ENCODE measurements around the gene SH2D3C.
A peak's percentile ranks its signal among the peaks of the same experiment; 100 is the strongest.

Gene SH2D3C

DNA sequence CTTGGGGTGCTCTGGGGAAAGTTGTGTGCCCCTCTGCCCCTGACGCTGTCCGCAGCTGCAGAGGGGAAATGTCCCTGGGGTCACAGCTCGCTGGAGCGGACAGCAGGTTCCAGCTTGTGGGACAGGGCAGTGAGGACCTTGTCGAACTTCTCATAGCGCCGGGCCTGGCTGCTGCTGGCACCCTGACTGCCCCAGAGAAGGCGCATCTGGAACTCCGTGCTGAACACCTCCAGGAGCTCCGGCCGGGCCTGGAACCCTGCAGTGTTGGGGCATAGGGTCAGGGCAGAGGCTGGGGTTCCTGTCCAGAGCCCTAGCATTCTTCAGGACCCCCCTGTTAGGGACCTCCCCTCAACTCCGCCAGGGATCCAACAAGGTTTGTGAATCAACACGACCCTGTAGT is 39.8 kb downstream of the SH2D3C start:
- peaks cover 5% of the 10 kb centered on the region; the same call in 1 of the 2 replicates for H3K36me3 ChIP-seq (ENCODE audit: control insufficient read depth, low read length)
- no peak overlapping the region for H3K4me2 ChIP-seq (ENCODE audit: low read length)
- no peaks in the 10 kb centered on the region for H3K9me2 ChIP-seq (replicated peaks; ENCODE audit: control insufficient read depth, low read length)
- no peak overlapping the region for H3K4me3 ChIP-seq (ENCODE audit: low read length)
- no peak for TF ChIP-seq EZH2phosphoT487 (IDR thresholded peaks at IDR 0.05; ENCODE audit: borderline replicate concordance, low read length)
- TF ChIP-seq, protein P1, sequence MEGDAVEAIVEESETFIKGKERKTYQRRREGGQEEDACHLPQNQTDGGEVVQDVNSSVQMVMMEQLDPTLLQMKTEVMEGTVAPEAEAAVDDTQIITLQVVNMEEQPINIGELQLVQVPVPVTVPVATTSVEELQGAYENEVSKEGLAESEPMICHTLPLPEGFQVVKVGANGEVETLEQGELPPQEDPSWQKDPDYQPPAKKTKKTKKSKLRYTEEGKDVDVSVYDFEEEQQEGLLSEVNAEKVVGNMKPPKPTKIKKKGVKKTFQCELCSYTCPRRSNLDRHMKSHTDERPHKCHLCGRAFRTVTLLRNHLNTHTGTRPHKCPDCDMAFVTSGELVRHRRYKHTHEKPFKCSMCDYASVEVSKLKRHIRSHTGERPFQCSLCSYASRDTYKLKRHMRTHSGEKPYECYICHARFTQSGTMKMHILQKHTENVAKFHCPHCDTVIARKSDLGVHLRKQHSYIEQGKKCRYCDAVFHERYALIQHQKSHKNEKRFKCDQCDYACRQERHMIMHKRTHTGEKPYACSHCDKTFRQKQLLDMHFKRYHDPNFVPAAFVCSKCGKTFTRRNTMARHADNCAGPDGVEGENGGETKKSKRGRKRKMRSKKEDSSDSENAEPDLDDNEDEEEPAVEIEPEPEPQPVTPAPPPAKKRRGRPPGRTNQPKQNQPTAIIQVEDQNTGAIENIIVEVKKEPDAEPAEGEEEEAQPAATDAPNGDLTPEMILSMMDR (IDR thresholded peaks at IDR 0.05; ENCODE audit: low read depth, low read length, poor library complexity, severe bottlenecking): no peak
- H3K27ac ChIP-seq (ENCODE audit: low read depth, low read length): no peak overlapping the region
- H3K9me3 ChIP-seq (ENCODE audit: control insufficient read depth, insufficient read depth, low read length): no peaks in the 10 kb centered on the region
- H4K20me1 ChIP-seq (ENCODE audit: control insufficient read depth, insufficient read depth, low read depth, low read length): no peaks in the 10 kb centered on the region
- H3F3A ChIP-seq (ENCODE audit: control insufficient read depth, insufficient read depth): no peaks in the 10 kb centered on the region; the same call in 1 of the 2 replicates
- no peaks in the 10 kb centered on the region for H3K79me2 ChIP-seq (ENCODE audit: control insufficient read depth, low read length)
- H3K4me1 ChIP-seq (ENCODE audit: control insufficient read depth, low read length): peaks cover 15% of the 10 kb centered on the region
- no peaks in the 10 kb centered on the region for H3K27me3 ChIP-seq (ENCODE audit: control insufficient read depth, low read length)

DNA sequence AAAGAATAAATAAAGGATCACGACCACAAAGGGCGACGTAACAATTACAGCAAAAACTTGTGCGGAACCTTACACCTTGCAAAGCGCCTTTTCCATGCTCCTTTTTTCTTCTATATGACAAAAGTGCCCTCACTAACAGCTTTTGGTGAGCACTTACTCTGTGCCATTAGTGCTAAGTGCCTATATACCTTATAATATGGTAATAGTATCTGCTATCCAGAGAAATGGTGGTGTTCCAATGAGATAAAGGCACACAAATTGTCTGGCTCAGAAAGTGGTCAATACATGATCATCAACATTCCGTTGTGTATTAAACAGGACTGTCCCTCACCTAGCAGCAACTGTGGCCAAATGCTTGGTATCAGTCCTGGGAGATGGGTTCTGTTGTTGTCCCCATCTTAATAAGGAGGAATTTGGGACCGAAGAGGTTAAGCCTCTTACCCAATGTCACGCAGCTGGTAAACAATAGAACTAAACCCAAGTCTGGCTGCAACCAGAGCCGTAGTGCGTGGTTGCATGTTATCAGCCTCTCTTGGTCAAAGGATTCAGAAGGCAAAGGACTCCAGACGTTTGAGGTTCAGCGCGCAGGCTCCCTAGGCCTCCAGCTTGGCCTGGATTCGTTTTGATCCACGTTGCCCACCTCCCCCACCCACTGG is 42.8 kb downstream of the SH2D3C start:
- H3K9me3 ChIP-seq (ENCODE audit: control insufficient read depth, insufficient read depth, low read length): no peaks in the 10 kb centered on the region
- H3K9me2 ChIP-seq (replicated peaks; ENCODE audit: control insufficient read depth, low read length): no peaks in the 10 kb centered on the region
- no peaks in the 10 kb centered on the region; the same call in 1 of the 2 replicates for H3F3A ChIP-seq (ENCODE audit: control insufficient read depth, insufficient read depth)
- H3K79me2 ChIP-seq (ENCODE audit: control insufficient read depth, low read length): no peaks in the 10 kb centered on the region
- TF ChIP-seq, protein P1 (IDR thresholded peaks at IDR 0.05; ENCODE audit: low read depth, low read length, poor library complexity, severe bottlenecking): no peak
- TF ChIP-seq EZH2phosphoT487 (IDR thresholded peaks at IDR 0.05; ENCODE audit: borderline replicate concordance, low read length): no peak
- peak overlapping the region; percentile 80 for H3K4me2 ChIP-seq (ENCODE audit: low read length)
- H4K20me1 ChIP-seq (ENCODE audit: control insufficient read depth, insufficient read depth, low read depth, low read length): no peaks in the 10 kb centered on the region
- peak overlapping the region; percentile 85 for H3K4me3 ChIP-seq (ENCODE audit: low read length)
- no peaks in the 10 kb centered on the region; the same call in 1 of the 2 replicates for H3K36me3 ChIP-seq (ENCODE audit: control insufficient read depth, low read length)
- no peaks in the 10 kb centered on the region for H3K27me3 ChIP-seq (ENCODE audit: control insufficient read depth, low read length)
- H3K27ac ChIP-seq (ENCODE audit: low read depth, low read length): no peak overlapping the region
- peaks cover 17% of the 10 kb centered on the region for H3K4me1 ChIP-seq (ENCODE audit: control insufficient read depth, low read length)

DNA sequence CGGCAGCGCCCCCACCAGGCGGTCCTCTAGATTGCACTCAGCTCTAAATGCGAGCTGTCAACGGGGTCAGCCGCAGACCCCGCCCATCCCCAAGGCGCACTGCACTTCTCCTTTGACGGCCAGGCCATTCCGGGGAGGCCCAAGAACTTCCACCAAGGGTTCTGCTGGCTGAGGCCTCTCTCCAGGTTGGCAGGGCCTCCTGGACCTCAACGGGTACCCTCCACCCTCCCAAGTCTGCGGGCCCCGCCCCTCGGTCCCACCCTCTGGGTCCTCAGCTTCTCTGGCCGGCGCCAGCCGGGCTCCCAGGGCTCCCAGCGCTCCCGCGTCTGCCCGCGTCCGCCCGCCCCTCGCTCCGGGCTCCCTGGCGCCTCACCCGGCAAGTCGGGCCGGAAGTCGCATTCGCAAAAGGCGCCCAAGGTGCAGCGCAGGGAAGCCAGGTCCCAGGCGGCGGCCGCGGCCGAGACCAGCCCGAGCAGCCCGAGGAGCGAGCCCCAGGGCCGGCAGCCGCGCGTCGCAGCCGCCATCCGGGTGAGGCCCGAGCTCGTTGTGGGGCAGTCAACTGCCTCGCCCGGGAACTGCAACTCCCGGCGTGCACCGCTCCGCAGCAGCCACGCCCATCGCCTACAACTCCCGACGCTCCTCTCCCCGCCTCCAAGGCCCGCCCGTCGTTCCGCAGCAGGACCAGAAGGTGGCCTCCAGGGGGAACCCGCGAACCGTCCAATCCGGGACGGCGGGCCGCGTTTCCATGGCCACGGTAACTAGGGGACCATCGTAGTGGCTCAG is 43.5 kb downstream of the SH2D3C start, which contains the start of gene TOR2A:
Gene TOR2A, minus strand, starts transcription at position 548 of the 783 bp plus-strand sequence. Its CDS starts 24 bp downstream, at position 524.
- peaks cover 17% of the 10 kb centered on the region for H3K4me1 ChIP-seq (ENCODE audit: control insufficient read depth, low read length)
- H3K27ac ChIP-seq (ENCODE audit: low read depth, low read length): peak within 1 kb of the TSS; percentile 67

More for the DNA sequence above, 43.5 kb downstream of the SH2D3C start, which contains the start of gene TOR2A:
- Histone ChIP-seq H3K9me2 (replicated peaks; ENCODE audit: control insufficient read depth, low read length) (no peaks in the 10 kb centered on the region), H4K20me1 (ENCODE audit: control insufficient read depth, insufficient read depth, low read depth, low read length) (no peaks in the 10 kb centered on the region), H3K4me2 (ENCODE audit: low read length) (peak within 1 kb of the TSS; percentile 80), H3K9me3 (ENCODE audit: control insufficient read depth, insufficient read depth, low read length) (no peaks in the 10 kb centered on the region), H3K36me3 (ENCODE audit: control insufficient read depth, low read length) (no peaks in the 10 kb centered on the region), H3K27me3 (ENCODE audit: control insufficient read depth, low read length) (no peaks in the 10 kb centered on the region), H3K79me2 (ENCODE audit: control insufficient read depth, low read length) (no peaks in the 10 kb centered on the region), H3F3A (ENCODE audit: control insufficient read depth, insufficient read depth) (no peaks in the 10 kb centered on the region; the same call in 1 of the 2 replicates), H3K4me3 (ENCODE audit: low read length) (peak within 1 kb of the TSS; percentile 85)
- TF ChIP-seq, protein P1 (IDR thresholded peaks at IDR 0.05; ENCODE audit: low read depth, low read length, poor library complexity, severe bottlenecking): peak; percentile 98
- no peak for TF ChIP-seq EZH2phosphoT487 (IDR thresholded peaks at IDR 0.05; ENCODE audit: borderline replicate concordance, low read length)

Data from DOHH2 (cell line).